Measurements from ENCODE around the gene VWA5B1.

The VWA5B1 gene

DNA sequence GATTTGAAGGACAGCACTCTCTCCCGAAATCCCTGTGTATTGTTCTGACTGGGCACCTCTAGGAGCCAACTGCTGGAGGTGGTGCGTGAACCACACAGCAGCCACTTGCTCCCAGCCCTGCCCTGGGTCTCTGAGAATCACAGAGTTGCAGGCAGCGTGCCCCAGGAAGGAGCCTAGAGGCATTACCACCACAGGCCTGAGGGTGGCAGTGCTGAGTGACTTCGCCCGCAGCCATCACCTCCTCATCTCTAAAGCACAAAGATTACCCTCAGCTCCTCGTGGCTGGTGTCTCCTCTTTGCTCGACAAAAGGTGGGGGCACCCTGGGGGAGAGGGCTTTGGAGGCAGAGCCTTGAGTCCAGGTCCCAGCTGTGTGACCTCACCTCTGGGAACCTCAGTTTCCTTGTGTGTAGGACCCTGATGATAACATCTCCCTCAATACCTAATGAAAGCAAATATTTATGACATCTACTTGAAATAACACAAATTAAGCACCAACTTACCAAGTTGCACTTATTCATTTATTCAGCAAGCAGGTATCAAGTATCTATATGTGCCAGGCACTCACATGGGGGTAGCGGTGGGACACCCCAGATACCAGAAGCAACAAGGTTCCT lies 86.3 kb downstream of the VWA5B1 start:
- DNase-seq (ENCODE audit: low read depth), result no peak
- H3K4me3 ChIP-seq (ENCODE audit: low read depth, low read length), result no peak overlapping the region

DNA sequence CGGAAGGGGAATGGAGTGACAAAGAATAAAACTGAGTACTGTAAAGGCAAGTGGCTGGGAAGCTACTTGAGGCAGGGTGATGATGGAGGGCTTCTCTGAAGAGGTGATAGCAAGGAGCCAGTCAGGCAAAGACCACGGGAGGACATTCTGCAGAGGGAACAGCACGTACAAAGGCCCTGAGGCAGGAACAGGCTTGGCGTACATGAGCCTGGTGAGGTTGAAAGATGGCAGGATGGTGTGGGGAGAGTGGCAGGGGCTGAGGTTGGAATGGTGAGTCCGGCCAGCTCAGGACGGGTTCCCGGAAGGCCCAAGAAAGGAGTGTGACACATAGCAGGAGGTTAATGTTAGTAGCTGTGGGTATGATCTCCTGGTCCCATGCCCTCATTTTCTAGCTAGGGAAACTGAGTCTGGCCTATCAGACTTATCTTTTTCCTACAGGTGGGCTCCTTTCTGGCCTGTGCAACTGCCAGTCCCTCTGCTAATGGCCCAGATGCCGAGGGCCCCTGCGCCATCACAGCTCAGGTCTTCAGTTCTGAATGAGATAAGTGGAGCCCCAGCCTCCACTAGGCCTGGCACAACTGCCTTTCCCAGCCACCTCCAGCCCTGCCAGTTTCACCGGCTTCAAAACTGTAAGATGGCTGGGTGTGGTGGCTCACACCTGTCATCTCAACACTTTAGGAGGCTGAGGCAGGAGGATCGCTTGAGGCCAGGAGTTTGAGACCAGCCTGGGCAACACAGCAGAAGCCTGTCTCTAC lies 87.0 kb downstream of the VWA5B1 start:
- H3K4me3 ChIP-seq (ENCODE audit: low read depth, low read length), result no peak overlapping the region
- DNase-seq (ENCODE audit: low read depth), result no peak

DNA sequence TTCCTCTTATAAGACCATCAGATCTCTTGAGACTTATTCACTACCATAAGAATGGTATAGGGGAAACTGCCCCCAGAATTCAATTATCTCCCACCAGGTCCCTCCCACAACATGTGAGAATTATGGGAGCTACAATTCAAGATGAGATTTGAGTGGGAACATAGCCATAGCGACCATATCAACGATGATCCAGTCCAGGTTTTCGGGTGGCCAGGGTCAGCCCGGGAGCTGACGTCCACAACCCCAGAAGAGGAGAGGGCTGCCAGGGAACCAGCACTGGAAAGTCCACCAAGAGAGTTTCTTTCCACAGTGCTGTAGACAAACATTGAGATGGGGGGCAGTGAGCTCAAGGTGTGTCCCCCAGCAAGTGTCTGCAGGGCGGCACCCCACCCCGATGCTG lies 88.4 kb downstream of the VWA5B1 start:
- no peak overlapping the region for H3K4me3 ChIP-seq (ENCODE audit: low read depth, low read length)
- no peak for DNase-seq (ENCODE audit: low read depth)

DNA sequence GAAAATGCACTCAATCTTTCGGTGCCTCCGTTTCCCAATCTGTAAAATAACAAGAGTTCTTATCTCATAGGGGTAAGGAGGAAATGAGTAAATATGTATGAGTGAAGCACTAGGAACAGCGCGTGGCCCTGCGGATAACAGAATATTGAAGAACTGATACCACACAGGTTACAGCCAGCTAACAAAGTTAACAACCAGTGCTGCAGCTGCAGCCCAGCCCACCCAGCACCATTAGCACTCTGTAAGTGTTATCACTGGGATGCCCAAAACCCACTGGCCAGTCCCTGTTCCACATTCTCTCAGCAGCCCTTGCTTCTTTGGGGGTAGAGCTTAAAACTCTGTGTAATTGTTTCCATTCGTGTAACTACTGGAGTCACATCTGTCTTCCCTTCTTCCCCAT lies 89.5 kb downstream of the VWA5B1 start:
- no peak for DNase-seq (ENCODE audit: low read depth)
- no peak overlapping the region for H3K4me3 ChIP-seq (ENCODE audit: low read depth, low read length)

DNA sequence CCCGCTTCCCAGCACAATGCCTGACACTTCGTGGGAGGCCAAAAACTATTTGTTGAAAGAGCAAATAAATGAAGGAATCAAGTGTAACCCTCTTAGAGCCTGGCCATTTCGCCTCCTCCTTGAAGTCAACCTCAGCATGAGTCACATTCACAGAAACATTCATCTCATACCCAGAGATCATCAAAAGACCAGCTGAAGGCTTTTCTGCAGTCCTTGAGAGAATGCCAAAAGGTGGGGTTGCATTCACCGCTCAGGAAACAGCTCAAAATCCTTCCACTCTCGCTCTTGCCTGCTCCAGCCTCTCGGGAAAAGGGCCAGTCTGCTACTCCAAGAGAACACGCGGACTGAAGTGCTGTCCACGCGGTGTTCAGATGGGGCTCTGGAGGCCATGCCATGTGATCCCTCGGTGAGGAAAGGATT lies 90.0 kb downstream of the VWA5B1 start:
- H3K4me3 ChIP-seq (ENCODE audit: low read depth, low read length), result no peak overlapping the region
- peak; percentile 52 for DNase-seq (ENCODE audit: low read depth)

DNA sequence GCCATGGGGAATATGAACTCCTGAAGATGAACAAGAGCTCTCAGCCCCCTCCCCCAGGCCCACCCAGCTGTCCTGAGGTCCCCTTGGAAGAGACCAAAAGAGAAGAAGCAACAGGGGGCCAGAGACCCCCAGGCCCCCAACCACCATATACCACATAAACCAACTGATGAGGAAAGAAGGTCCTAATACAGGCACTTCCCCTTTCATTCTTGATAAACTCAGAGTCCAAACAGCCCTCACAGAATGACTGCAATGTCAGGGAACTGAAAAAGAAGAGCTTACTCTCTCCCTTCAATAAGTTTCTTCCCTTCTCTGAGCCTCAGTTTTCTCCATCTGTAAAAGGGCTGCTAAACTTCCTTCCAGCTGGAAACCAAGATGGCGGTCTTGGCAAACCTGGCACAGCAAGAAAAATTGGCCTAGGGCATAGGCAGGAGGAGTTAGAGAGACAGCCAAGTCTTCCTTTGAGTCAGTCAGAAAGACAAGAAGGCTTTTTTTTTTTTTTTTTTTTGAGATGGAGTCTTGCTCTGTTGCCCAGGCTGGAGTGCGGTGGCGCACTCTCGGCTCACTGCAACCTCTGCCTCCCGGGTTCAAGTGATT lies 90.5 kb downstream of the VWA5B1 start:
- no peak for DNase-seq (ENCODE audit: low read depth)
- no peak overlapping the region for H3K4me3 ChIP-seq (ENCODE audit: low read depth, low read length)

DNA sequence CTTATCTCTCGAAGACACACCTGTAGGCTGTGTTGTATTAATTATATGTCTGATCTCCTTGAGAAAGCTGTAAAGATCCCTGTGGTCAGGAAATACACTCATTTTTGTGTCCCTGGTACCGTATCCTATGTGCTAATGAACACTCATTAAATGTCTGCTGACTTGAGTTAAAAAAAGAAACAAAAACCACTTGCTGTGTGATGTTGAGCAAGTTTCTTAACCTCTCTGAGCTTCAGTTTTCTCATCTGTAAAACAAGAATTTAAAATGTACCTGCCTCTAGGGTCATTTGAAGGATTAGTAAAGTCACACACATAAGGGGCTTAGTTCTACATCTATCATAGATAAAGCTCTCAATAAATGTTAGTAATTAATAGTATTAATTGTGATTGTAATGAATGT lies 91.3 kb downstream of the VWA5B1 start:
- H3K4me3 ChIP-seq (ENCODE audit: low read depth, low read length), result no peak overlapping the region
- DNase-seq (ENCODE audit: low read depth), result no peak

DNA sequence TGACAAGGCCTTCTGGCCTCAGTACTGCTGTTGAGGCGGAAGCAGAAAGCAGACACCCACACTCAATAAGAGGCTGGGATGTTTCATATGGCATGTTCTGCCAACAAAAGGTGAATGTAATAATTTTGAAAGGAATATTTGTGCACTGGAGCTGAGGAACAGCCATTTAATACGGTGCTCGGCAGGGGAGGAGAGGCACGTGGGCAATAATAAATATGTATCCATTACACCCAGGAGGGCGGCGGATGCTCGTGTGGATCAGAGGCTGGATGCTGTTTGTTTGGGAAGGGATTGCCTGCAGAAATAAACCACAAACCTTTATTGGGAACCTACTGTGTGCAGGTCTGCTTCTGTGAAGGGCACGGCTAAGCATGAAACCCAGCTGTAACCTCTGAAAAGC lies 92.0 kb downstream of the VWA5B1 start:
- H3K4me3 ChIP-seq (ENCODE audit: low read depth, low read length), result no peak overlapping the region
- DNase-seq (ENCODE audit: low read depth), result no peak

DNA sequence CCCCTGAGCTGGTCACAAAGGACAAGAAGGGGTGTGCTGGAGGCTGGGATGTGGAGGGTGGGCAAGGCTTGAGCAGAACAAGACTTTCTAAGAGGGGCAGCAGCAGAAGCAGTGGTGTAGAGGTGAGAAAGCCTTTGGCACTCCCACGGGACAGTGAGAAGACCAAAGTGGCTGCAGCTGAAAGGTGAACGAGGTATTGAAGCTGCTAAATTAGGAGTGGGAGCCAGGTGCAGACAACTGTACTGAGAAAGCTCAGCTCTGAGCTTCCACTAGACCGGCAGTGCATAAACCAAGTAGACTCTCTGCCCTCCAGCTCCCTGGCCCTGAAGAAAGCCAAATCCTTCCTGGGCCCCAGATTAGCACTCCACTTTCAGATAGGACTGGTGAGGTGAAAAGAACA lies 93.0 kb downstream of the VWA5B1 start:
- no peak for DNase-seq (ENCODE audit: low read depth)

DNA sequence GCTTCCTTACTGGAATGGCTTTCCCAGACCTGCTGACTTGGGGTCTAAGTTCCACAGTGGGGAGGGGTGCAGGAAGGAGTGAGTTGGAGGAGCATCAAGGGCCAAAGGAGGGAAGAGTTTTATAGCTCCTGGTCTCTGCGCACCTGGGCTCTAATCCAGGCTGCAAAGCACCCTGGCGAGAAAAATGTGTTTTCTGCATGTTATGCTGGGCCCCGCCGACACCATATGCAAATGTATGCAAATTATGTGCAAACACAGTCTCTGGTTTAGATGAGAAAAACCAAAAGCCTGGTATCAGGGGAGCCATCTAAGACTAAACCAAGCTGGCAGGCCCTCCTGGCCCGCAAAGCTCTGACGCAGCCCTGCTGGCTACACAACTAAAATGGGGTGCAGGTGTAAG lies 95.0 kb downstream of the VWA5B1 start:
- no peak overlapping the region for H3K4me3 ChIP-seq (ENCODE audit: low read depth, low read length)
- DNase-seq (ENCODE audit: low read depth), result no peak

More for the DNA sequence above, 93.0 kb downstream of the VWA5B1 start:
- H3K4me3 ChIP-seq (ENCODE audit: low read depth, low read length), result no peak overlapping the region

DNA sequence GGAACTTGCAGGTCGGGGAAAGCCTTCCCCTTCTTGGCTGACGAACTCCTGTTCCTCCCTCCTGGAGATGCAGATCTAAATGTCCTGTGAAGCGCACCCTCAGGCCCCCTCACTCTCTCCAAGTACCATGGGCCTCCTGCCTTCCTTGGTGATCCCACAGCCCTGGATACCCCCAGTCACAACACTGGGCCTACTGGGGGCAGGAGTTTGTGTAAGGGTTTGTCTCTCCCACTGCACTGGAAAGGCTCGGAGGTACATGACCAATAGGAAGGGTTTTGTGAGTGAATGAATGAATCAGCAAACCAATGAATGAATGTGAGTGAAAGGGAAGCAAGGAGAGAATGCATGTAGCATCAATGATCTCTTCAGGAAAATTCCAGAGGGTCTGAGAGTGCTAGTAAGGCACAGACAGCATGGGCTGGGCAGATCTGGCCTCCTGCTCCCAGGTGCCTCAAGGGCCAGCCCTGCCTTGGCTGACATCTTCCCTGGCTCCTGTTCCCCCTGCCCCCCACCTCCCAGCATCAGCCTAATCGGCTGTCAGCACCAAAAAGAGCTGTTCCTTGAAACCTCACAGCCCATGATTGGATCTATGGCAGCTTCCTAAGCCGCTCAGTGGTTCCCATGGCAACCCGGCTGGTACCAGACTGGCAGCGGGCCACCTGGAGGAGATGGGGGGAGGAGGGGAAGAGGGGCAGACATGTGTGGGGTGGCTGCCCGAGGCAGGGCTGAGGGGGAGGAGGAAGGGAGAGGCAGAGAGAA lies 95.8 kb downstream of the VWA5B1 start:
- no peak for DNase-seq (ENCODE audit: low read depth)
- no peak overlapping the region for H3K4me3 ChIP-seq (ENCODE audit: low read depth, low read length)

DNA sequence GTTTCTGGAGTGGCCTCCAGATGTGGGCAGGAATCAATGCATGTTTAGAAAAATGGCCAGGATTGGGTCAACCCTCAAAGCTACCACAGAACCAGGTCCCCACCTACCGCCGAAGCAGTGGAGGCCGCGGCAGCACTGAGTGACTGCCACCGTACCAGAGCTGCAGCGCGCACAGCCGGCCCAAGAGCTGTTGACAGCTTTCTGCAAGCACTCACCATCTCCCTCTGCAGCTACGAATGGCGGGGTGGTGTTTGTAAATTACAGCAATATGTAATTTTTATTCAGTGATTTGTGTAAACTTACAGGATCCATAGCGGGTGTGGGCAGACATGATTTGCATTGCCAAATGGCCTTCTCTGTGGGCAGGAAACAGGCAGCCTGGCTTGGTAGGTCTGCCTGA lies 98.9 kb downstream of the VWA5B1 start:
- H3K4me3 ChIP-seq (ENCODE audit: low read depth, low read length), result no peak overlapping the region
- DNase-seq (ENCODE audit: low read depth), result no peak

DNA sequence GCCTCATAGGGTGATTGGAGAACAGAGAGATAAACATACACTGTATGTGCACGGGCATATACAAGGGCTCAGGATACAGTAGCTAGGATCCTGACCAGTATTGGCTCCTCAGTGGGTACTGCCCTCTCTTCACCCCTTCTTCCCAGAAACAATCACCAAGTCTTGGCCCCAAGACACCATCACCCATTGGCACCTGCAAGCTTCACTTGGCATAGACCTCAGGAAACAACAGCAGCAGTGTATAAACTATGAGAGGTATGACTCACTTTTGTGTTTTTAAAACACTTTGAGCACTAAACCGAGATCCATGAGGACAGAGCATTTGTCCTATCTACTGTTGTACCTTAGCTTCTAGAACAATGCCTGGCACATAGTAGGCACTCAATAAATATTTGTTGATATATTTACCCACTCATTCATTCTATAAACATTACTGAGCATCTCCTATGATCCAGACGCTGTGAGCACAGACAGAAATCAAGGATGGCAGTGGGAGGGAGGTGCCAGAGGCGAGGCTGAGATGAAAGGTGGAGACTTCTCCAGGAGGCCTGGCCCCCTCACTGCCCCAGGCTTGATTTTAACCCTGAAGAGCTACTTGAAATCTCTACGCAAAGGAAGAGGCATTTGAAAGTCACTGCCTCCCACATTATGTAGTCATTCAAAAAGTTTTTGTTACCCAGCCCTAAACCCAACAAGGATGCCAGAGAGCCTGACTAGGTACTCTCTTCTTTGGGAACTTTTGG lies 100.1 kb downstream of the VWA5B1 start:
- DNase-seq (ENCODE audit: low read depth), result no peak
- H3K4me3 ChIP-seq (ENCODE audit: low read depth, low read length), result no peak overlapping the region

DNA sequence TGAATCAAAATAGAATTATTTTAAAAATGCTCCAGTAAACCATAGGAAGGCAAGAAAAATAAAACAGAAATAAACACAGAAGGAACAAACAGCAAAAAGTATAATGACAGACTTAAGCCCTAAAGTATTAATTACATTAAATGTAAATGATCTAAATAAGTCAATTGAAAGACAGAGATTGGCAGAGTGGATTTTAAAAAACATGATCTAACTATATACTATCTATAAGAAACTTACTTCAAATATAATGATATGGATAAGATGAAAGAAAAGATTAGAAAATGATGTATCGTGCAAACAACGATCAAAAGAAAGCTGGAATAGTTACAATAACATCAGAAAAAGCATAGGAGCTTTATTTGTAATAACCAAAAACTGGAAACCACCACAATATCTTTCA lies 104.6 kb downstream of the VWA5B1 start:
- H3K4me3 ChIP-seq (ENCODE audit: low read depth, low read length), result no peak overlapping the region
- DNase-seq (ENCODE audit: low read depth), result no peak

DNA sequence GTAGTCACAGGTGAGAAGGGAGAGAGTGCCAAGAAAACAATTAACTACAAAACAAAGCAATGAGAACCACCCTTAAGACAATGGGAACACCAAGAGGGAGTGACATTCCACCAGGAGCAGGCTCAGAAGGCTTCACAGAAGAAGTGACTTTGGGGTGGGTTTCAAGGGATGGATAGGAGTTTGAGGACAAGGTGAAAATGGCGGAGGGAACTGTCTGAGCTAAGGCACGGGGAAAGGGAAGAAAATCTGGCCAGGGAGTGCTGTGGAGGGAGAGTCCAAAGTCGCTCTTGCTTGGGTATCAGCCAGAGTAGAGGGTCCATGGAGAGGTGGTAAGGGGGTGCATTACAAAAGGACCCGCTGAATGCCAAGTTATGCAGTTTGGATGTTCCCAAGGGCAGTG lies 108.1 kb downstream of the VWA5B1 start:
- no peak for DNase-seq (ENCODE audit: low read depth)
- no peak overlapping the region for H3K4me3 ChIP-seq (ENCODE audit: low read depth, low read length)

DNA sequence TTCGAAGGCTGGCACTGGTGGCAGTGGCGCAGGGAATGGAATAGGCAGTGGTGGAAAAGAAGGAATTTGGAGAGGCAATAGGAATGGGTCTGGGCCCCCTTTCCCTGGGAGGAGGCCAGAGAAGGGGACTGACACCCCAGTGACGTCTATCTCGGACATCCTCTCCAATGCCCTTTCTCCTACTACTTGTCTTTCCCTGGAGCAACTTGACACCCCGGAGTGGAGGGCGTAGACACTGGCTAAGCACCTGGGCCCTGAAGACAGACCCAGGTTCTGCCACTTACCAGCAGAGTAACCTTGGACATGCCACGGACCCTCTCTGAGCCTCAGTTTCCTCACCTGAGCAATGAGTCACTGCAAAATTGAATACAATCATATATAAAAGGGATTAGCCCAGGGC lies 108.5 kb downstream of the VWA5B1 start:
- H3K4me3 ChIP-seq (ENCODE audit: low read depth, low read length), result no peak overlapping the region
- DNase-seq (ENCODE audit: low read depth), result no peak

DNA sequence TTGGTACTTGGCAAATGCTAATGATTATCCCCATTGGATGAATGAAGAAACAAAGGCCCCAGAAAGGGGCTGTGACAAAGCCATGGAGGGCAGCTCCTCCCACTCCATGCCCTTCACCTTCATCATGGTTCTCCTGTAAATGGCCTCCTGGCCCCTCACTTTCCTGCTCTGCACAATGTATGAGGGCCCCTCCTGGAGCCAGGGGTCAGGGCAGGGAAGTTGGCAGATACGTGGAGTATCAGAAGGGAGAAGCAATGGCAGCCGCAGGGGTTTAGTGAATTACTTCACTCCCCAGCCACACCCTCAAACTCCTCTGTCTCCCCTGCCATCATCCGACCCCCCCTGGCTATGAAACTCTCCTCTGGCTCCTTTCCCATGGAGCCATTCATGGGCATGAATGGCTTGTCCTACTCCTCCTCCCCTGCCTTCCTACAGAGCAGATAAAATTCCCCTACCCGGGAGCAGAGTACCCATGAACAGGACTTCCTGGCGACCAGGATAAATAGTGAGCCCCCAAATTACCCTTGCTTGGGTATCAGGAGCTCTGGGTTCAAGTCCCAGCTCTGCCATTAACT lies 109.0 kb downstream of the VWA5B1 start:
- no peak overlapping the region for H3K4me3 ChIP-seq (ENCODE audit: low read depth, low read length)

DNA sequence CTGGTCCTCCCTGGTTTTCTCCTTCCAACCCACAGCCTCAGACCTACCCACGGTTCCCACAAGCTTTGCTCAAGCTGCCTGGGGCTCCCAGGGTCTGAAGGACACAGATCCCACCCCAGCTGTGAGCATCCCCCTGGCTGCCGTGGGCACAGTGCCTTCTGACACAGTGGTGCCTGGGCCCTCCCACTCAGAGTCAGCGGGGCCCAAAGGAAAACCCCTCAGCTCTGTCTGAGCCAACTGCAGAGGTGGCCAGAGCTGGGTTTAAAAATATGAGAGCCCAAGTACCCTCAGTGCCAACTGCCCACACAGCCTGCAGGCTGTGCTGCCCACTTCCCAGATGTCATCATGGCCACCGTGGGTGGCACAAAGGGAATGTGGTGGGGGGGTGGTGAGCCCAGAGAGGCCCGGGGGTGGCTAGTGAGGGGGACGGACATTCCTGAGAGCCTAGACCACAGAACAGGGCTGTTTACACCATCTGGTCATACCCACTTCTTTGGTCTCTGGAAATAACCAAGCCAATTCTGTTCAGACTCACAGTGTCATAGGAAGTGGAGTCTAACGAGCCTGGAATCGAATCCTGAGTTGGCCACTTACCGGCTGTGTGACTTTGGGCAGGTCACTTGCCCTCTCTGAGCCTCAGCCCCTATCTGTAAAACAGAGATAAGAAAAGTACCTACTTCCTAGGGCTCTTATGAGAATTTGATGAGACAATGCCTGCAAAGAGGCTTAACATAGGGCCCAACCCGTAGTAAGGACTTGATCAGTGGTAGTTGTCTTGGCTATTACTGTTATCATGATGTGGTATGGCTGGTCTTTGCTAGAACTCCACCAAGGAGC lies 109.9 kb downstream of the VWA5B1 start:
- no peak for DNase-seq (ENCODE audit: low read depth)
- H3K4me3 ChIP-seq (ENCODE audit: low read depth, low read length), result no peak overlapping the region

More for the DNA sequence above, 109.0 kb downstream of the VWA5B1 start:
- no peak for DNase-seq (ENCODE audit: low read depth)
